HEK293 (cell line): Measurements from ENCODE around the gene NOS1AP.
A peak's percentile ranks its signal among the peaks of the same experiment; 100 is the strongest.

ENCODE experiments used
- KLF1 ChIP-seq: fragments of 450-650 bp; formaldehyde crosslinking; IDR thresholded peaks from 2 replicates; pipeline ENCODE4 v1.5.1; 2016; ENCODE audit warnings: missing biosample characterization, missing genetic modification characterization
- KLF10 ChIP-seq: fragments of 450-650 bp; IDR thresholded peaks from 2 replicates; pipeline ENCODE4 v1.5.1; 2018; ENCODE audit warnings: missing biosample characterization, mild to moderate bottlenecking, missing genetic modification characterization
- KLF9 ChIP-seq: fragments of 450-650 bp; formaldehyde crosslinking; IDR thresholded peaks from 2 replicates; pipeline ENCODE4 v1.5.1; 2016; ENCODE audit warnings: missing biosample characterization, missing genetic modification characterization, low read depth
- SP2 ChIP-seq: fragments of 450-650 bp; formaldehyde crosslinking; IDR thresholded peaks from 2 replicates; pipeline ENCODE4 v1.5.1; 2016; ENCODE audit warnings: missing biosample characterization, missing genetic modification characterization
- YY1 ChIP-seq: fragments of 450-650 bp; formaldehyde crosslinking; IDR thresholded peaks from 2 replicates; pipeline ENCODE4 v1.5.1; 2018; ENCODE audit warnings: missing biosample characterization, missing genetic modification characterization
- ZBTB8A ChIP-seq: fragments of 450-650 bp; formaldehyde crosslinking; IDR thresholded peaks from 2 replicates; pipeline ENCODE4 v1.5.1; 2016; ENCODE audit warnings: missing biosample characterization, missing genetic modification characterization
- ZFHX2 ChIP-seq: fragments of 450-650 bp; formaldehyde crosslinking; conservative IDR thresholded peaks from 2 replicates; pipeline ENCODE4 v1.5.1; 2016; ENCODE audit warnings: missing biosample characterization, missing genetic modification characterization
- ZNF132 ChIP-seq: fragments of 450-650 bp; formaldehyde crosslinking; IDR thresholded peaks from 2 replicates; pipeline ENCODE4 v1.5.1; 2017; ENCODE audit warnings: missing biosample characterization, missing genetic modification characterization, borderline replicate concordance
- ZNF184 ChIP-seq: fragments of 450-650 bp; IDR thresholded peaks from 2 replicates; pipeline ENCODE4 v1.5.1; 2018; ENCODE audit warnings: missing biosample characterization, mild to moderate bottlenecking, missing genetic modification characterization
- ZNF223 ChIP-seq: fragments of 450-650 bp; formaldehyde crosslinking; IDR thresholded peaks from 2 replicates; pipeline ENCODE4 v1.5.1; 2016; ENCODE audit warnings: missing biosample characterization, missing genetic modification characterization
- ZNF266 ChIP-seq: fragments of 450-650 bp; formaldehyde crosslinking; IDR thresholded peaks from 2 replicates; pipeline ENCODE4 v1.5.1; 2016; ENCODE audit warnings: missing biosample characterization, missing genetic modification characterization, low read depth
- ZNF274 ChIP-seq, 2 experiments: fragments of 200-500 bp in 1 of 2; fragments of 450-650 bp in 1 of 2; sonication (Bioruptor generic) in 1 of 2; formaldehyde crosslinking in 1 of 2; IDR thresholded peaks; 2 replicates each; pipeline versions ENCODE4 v1.5.1 to v1.6.1; 2014 to 2016; ENCODE audit warnings: borderline replicate concordance in 1 of 2, inconsistent platforms in 1 of 2, low read length in 1 of 2, missing biosample characterization in 1 of 2, missing genetic modification characterization in 1 of 2
- ZNF292 ChIP-seq: fragments of 450-650 bp; formaldehyde crosslinking; IDR thresholded peaks from 2 replicates; pipeline ENCODE4 v1.5.1; 2016; ENCODE audit warnings: low read depth, missing biosample characterization, missing genetic modification characterization, borderline replicate concordance
- ZNF324 ChIP-seq: fragments of 450-650 bp; formaldehyde crosslinking; IDR thresholded peaks from 2 replicates; pipeline ENCODE4 v1.5.1; 2016; ENCODE audit warnings: missing biosample characterization, missing genetic modification characterization
- ZNF423 ChIP-seq: fragments of 450-650 bp; formaldehyde crosslinking; IDR thresholded peaks from 2 replicates; pipeline ENCODE4 v1.5.1; 2016; ENCODE audit warnings: missing biosample characterization, missing genetic modification characterization
- ZNF473 ChIP-seq: fragments of 450-650 bp; formaldehyde crosslinking; IDR thresholded peaks from 2 replicates; pipeline ENCODE4 v1.5.1; 2017; ENCODE audit warnings: missing biosample characterization, missing genetic modification characterization
- ZNF48 ChIP-seq: fragments of 450-650 bp; formaldehyde crosslinking; IDR thresholded peaks from 2 replicates; pipeline ENCODE4 v1.5.1; 2016; ENCODE audit warnings: missing biosample characterization, missing genetic modification characterization
- ZNF585B ChIP-seq: fragments of 450-650 bp; formaldehyde crosslinking; IDR thresholded peaks from 2 replicates; pipeline ENCODE4 v1.5.1; 2016; ENCODE audit warnings: missing biosample characterization, missing genetic modification characterization
- ZNF623 ChIP-seq: fragments of 450-650 bp; formaldehyde crosslinking; IDR thresholded peaks from 2 replicates; pipeline ENCODE4 v1.5.1; 2016; ENCODE audit warnings: missing biosample characterization, missing genetic modification characterization
- ZNF677 ChIP-seq: fragments of 450-650 bp; IDR thresholded peaks from 2 replicates; pipeline ENCODE4 v1.5.0; 2018; ENCODE audit warnings: missing biosample characterization, mild to moderate bottlenecking, missing genetic modification characterization, moderate library complexity
- ZNF76 ChIP-seq: fragments of 450-650 bp; formaldehyde crosslinking; IDR thresholded peaks from 2 replicates; pipeline ENCODE4; 2016; ENCODE audit warnings: low read depth, missing biosample characterization, missing genetic modification characterization, borderline replicate concordance
- ZNF777 ChIP-seq: fragments of 450-650 bp; formaldehyde crosslinking; IDR thresholded peaks from 2 replicates; pipeline ENCODE4 v1.5.1; 2017; ENCODE audit warnings: missing biosample characterization, missing genetic modification characterization, borderline replicate concordance
- ZXDB ChIP-seq: fragments of 450-650 bp; formaldehyde crosslinking; IDR thresholded peaks from 2 replicates; pipeline ENCODE4 v1.5.1; 2016; ENCODE audit warnings: missing biosample characterization, missing genetic modification characterization
- TF ChIP-seq, protein P1 (sequence below): fragments of 450-650 bp; formaldehyde crosslinking; IDR thresholded peaks from 2 replicates; pipeline ENCODE4 v1.5.1; 2017; ENCODE audit warnings: missing biosample characterization, missing genetic modification characterization
- TF ChIP-seq, protein P2 (sequence below): fragments of 450-650 bp; formaldehyde crosslinking; IDR thresholded peaks from 2 replicates; pipeline ENCODE4 v1.5.1; 2016; ENCODE audit warnings: missing biosample characterization, missing genetic modification characterization
- TF ChIP-seq, protein P3 (sequence below): fragments of 450-650 bp; formaldehyde crosslinking; IDR thresholded peaks from 2 replicates; pipeline ENCODE4 v1.5.1; 2016; ENCODE audit warnings: missing biosample characterization, missing genetic modification characterization
- TF ChIP-seq, protein P4 (sequence below): fragments of 450-650 bp; formaldehyde crosslinking; IDR thresholded peaks from 2 replicates; pipeline ENCODE4 v1.5.1; 2016; ENCODE audit warnings: missing biosample characterization, missing genetic modification characterization
- TF ChIP-seq, protein P5 (sequence below): fragments of 450-650 bp; formaldehyde crosslinking; conservative IDR thresholded peaks from 2 replicates; pipeline ENCODE4 v1.5.1; 2016; ENCODE audit warnings: low read depth, missing biosample characterization, missing genetic modification characterization

Gene NOS1AP

DNA sequence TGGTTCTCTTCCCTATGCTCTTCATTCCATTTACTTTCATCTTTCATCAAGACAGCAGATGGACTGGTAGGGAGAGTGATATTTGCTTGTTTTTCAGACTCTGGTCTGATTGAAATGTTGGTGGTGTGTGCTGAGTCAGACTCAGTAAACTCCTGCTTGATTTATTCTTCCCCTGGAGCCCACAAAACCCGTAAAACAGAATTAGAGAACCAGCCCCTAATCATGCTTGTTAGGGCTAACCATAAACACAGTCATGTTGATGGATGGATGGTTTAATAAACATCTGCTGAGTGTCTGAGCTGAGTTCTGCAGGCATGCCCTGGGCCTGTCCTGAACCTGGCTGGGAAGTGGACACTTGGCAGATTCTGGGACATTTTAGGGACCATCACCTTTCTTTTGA lies 24.8 kb downstream of the NOS1AP start (continued):
- TF ChIP-seq, protein P1, sequence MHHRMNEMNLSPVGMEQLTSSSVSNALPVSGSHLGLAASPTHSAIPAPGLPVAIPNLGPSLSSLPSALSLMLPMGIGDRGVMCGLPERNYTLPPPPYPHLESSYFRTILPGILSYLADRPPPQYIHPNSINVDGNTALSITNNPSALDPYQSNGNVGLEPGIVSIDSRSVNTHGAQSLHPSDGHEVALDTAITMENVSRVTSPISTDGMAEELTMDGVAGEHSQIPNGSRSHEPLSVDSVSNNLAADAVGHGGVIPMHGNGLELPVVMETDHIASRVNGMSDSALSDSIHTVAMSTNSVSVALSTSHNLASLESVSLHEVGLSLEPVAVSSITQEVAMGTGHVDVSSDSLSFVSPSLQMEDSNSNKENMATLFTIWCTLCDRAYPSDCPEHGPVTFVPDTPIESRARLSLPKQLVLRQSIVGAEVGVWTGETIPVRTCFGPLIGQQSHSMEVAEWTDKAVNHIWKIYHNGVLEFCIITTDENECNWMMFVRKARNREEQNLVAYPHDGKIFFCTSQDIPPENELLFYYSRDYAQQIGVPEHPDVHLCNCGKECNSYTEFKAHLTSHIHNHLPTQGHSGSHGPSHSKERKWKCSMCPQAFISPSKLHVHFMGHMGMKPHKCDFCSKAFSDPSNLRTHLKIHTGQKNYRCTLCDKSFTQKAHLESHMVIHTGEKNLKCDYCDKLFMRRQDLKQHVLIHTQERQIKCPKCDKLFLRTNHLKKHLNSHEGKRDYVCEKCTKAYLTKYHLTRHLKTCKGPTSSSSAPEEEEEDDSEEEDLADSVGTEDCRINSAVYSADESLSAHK (tag by site-specific recombination): peak; percentile 96
- no peak; the same call in 1 of the 2 replicates for TF ChIP-seq KLF9 (tag by site-specific recombination)
- no peak for TF ChIP-seq ZNF223 (tag by site-specific recombination)
- no peak for TF ChIP-seq ZNF473 (tag by site-specific recombination)
- TF ChIP-seq KLF1 (tag by site-specific recombination): peak; percentile 39; the same call in 1 of the 2 replicates
- TF ChIP-seq ZNF423 (tag by site-specific recombination): peak; percentile 56; the same call in 1 of the 2 replicates
- TF ChIP-seq ZNF324 (tag by site-specific recombination): no peak
- TF ChIP-seq ZBTB8A (tag by site-specific recombination): peak; percentile 90
- TF ChIP-seq, protein P2, sequence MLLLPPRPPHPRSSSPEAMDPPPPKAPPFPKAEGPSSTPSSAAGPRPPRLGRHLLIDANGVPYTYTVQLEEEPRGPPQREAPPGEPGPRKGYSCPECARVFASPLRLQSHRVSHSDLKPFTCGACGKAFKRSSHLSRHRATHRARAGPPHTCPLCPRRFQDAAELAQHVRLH (tag by site-specific recombination): peak; percentile 88; the same call in 1 of the 2 replicates
- no peak for TF ChIP-seq ZNF48 (tag by site-specific recombination)
- peak; percentile 51; the same call in 1 of the 2 replicates for TF ChIP-seq YY1
- TF ChIP-seq, protein P3, sequence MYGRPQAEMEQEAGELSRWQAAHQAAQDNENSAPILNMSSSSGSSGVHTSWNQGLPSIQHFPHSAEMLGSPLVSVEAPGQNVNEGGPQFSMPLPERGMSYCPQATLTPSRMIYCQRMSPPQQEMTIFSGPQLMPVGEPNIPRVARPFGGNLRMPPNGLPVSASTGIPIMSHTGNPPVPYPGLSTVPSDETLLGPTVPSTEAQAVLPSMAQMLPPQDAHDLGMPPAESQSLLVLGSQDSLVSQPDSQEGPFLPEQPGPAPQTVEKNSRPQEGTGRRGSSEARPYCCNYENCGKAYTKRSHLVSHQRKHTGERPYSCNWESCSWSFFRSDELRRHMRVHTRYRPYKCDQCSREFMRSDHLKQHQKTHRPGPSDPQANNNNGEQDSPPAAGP: no peak
- TF ChIP-seq ZNF184: no peak; the same call in 1 of the 2 replicates
- TF ChIP-seq ZNF274 (IDR thresholded peaks at IDR 0.05; ENCODE audit: low read length): no peak
- no peak for TF ChIP-seq ZNF274 (tag by site-specific recombination; IDR thresholded peaks at IDR 0.05; ENCODE audit: borderline replicate concordance)
- TF ChIP-seq ZNF266 (tag by site-specific recombination): no peak
- no peak for TF ChIP-seq ZFHX2
- TF ChIP-seq ZNF777: no peak
- no peak for TF ChIP-seq ZNF585B (tag by site-specific recombination)
- TF ChIP-seq, protein P4, sequence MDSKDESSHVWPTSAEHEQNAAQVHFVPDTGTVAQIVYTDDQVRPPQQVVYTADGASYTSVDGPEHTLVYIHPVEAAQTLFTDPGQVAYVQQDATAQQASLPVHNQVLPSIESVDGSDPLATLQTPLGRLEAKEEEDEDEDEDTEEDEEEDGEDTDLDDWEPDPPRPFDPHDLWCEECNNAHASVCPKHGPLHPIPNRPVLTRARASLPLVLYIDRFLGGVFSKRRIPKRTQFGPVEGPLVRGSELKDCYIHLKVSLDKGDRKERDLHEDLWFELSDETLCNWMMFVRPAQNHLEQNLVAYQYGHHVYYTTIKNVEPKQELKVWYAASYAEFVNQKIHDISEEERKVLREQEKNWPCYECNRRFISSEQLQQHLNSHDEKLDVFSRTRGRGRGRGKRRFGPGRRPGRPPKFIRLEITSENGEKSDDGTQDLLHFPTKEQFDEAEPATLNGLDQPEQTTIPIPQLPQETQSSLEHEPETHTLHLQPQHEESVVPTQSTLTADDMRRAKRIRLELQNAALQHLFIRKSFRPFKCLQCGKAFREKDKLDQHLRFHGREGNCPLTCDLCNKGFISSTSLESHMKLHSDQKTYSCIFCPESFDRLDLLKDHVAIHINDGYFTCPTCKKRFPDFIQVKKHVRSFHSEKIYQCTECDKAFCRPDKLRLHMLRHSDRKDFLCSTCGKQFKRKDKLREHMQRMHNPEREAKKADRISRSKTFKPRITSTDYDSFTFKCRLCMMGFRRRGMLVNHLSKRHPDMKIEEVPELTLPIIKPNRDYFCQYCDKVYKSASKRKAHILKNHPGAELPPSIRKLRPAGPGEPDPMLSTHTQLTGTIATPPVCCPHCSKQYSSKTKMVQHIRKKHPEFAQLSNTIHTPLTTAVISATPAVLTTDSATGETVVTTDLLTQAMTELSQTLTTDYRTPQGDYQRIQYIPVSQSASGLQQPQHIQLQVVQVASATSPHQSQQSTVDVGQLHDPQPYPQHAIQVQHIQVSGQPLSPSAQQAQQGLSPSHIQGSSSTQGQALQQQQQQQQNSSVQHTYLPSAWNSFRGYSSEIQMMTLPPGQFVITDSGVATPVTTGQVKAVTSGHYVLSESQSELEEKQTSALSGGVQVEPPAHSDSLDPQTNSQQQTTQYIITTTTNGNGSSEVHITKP: peak; percentile 17; the same call in 1 of the 2 replicates
- TF ChIP-seq ZNF132: no peak
- TF ChIP-seq ZNF292: no peak
- no peak for TF ChIP-seq ZNF677
- peak; percentile 86 for TF ChIP-seq KLF10
- TF ChIP-seq ZXDB (tag by site-specific recombination): peak; percentile 73; the same call in 1 of the 2 replicates
- no peak for TF ChIP-seq ZNF623 (tag by site-specific recombination)
- no peak for TF ChIP-seq SP2 (tag by site-specific recombination)
- no peak; the same call in 1 of the 2 replicates for TF ChIP-seq ZNF76 (tag by site-specific recombination)
- TF ChIP-seq, protein P5, sequence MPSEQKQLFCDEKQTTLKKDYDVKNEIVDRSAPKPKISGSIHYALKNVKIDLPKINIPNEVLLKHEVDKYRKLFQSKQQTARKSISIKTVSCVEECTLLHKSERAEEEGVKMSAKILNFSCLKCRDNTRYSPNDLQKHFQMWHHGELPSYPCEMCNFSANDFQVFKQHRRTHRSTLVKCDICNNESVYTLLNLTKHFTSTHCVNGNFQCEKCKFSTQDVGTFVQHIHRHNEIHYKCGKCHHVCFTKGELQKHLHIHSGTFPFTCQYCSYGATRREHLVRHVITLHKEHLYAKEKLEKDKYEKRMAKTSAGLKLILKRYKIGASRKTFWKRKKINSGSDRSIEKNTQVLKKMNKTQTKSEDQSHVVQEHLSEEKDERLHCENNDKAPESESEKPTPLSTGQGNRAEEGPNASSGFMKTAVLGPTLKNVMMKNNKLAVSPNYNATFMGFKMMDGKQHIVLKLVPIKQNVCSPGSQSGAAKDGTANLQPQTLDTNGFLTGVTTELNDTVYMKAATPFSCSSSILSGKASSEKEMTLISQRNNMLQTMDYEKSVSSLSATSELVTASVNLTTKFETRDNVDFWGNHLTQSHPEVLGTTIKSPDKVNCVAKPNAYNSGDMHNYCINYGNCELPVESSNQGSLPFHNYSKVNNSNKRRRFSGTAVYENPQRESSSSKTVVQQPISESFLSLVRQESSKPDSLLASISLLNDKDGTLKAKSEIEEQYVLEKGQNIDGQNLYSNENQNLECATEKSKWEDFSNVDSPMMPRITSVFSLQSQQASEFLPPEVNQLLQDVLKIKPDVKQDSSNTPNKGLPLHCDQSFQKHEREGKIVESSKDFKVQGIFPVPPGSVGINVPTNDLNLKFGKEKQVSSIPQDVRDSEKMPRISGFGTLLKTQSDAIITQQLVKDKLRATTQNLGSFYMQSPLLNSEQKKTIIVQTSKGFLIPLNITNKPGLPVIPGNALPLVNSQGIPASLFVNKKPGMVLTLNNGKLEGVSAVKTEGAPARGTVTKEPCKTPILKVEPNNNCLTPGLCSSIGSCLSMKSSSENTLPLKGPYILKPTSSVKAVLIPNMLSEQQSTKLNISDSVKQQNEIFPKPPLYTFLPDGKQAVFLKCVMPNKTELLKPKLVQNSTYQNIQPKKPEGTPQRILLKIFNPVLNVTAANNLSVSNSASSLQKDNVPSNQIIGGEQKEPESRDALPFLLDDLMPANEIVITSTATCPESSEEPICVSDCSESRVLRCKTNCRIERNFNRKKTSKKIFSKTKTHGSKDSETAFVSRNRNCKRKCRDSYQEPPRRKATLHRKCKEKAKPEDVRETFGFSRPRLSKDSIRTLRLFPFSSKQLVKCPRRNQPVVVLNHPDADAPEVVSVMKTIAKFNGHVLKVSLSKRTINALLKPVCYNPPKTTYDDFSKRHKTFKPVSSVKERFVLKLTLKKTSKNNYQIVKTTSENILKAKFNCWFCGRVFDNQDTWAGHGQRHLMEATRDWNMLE: peak; percentile 45; the same call in 1 of the 2 replicates
